Spleen (tissue), 7 donors: ENCODE measurements around the gene FIBP.

Source experiments
- CTCF ChIP-seq, 11 experiments: fragments of 200-600 bp in 7 of 11; fragments of 450-650 bp in 4 of 11; sonication (generic) in 4 of 11; IDR thresholded peaks in 8 of 11; conservative IDR thresholded peaks in 3 of 11; 1 replicate in 7 of 11; 2 replicates in 4 of 11; pipeline versions ENCODE4 v1.4.0 to v1.8.0; 2016 to 2021; ENCODE audit warnings: antibody characterized with exemption in 11 of 11, inconsistent platforms in 4 of 11, mild to moderate bottlenecking in 1 of 11
- POLR2A ChIP-seq, 3 donors: fragments of 450-650 bp; IDR thresholded peaks; one replicate each; pipeline ENCODE4 v1.5.1; 2017; ENCODE audit warnings: antibody characterized with exemption in 3 of 3, mild to moderate bottlenecking in 1 of 3
- POLR2AphosphoS5 ChIP-seq, 3 donors: sonication (generic); formaldehyde crosslinking; IDR thresholded peaks; one replicate each; pipeline ENCODE4 v1.5.1; 2017; ENCODE audit warnings: antibody characterized with exemption in 3 of 3
- donor health status: DM: no; HTN: no; CAD: no; lungs with moderate emphysema.
- donor health status: DM: no; HTN: no; CAD: no.
- donor health status: DM: no; HTN: no; CAD: no.

- no peak for TF ChIP-seq CTCF (IDR thresholded peaks at IDR 0.05 in 8 of 11, conservative IDR thresholded peaks at IDR 0.05 in 3 of 11)
- TF ChIP-seq POLR2AphosphoS5 (IDR thresholded peaks at IDR 0.05) = no peak
- no peak for TF ChIP-seq POLR2A (IDR thresholded peaks at IDR 0.05)
Observed at GRCh38 chr11:65912845-65913244, 24.6 kb upstream of the FIBP start.
